Kidney (tissue), 14 donors: ENCODE data around the gene SYT15. TPM values are rescaled to one million over a fixed set of nuclear protein-coding genes. Genes with fewer than 3 reads are reported as not detected.

Experiments
- DNase-seq, 5 donors: peaks; one replicate each; pipeline ENCODE4 v3.0.0-alpha.2; 2013 to 2020
- FAIRE-seq: peaks from 2 replicates; lab custom pipeline; 2012; peaks lifted over from hg19 to GRCh38; lab: Jason Lieb, UNC
- H3K27ac ChIP-seq, 2 donors: one replicate each; pipeline ENCODE4 v1.7.0; 2013; ENCODE audit warnings: low read depth in 2 of 2, low read length in 2 of 2, inconsistent platforms in 1 of 2
- H3K27me3 ChIP-seq: one replicate; pipeline ENCODE4 v1.7.1; 2013; ENCODE audit warnings: low read length, inconsistent platforms; ENCODE audit not compliant: control insufficient read depth, insufficient read depth
- H3K36me3 ChIP-seq, 3 donors: one replicate each; pipeline versions ENCODE4 v1.7.0 to v1.7.1; 2013; ENCODE audit warnings: low read length in 3 of 3, control low read depth in 1 of 3, inconsistent platforms in 1 of 3; ENCODE audit not compliant: insufficient read depth in 3 of 3, control insufficient read depth in 2 of 3
- H3K4me1 ChIP-seq, 3 donors: one replicate each; pipeline versions ENCODE4 v1.7.0 to v1.7.1; 2013; ENCODE audit warnings: low read length in 3 of 3, inconsistent platforms in 1 of 3, low read depth in 1 of 3; ENCODE audit not compliant: control insufficient read depth in 2 of 3, insufficient read depth in 2 of 3
- H3K4me3 ChIP-seq, 3 donors: one replicate each; pipeline versions ENCODE4 v1.7.0 to v1.8.1; 2013; ENCODE audit warnings: low read length in 3 of 3, control low read depth in 1 of 3, inconsistent platforms in 1 of 3
- H3K9ac ChIP-seq, 3 donors: one replicate each; pipeline versions ENCODE4 v1.7.0 to v1.7.1; 2013; ENCODE audit warnings: low read length in 3 of 3, control low read depth in 1 of 3, inconsistent platforms in 1 of 3
- H3K9me3 ChIP-seq, 3 donors: one replicate each; pipeline versions ENCODE4 v1.7.0 to v1.7.1; 2013; ENCODE audit warnings: low read length in 3 of 3, control low read depth in 1 of 3, inconsistent platforms in 1 of 3; ENCODE audit not compliant: control insufficient read depth in 2 of 3, insufficient read depth in 1 of 3
- intact Hi-C: fragments of 100-400 bp; cut with DNase I; formaldehyde crosslinking; loops from one replicate; pipeline ENCODE4 v1.11.1; 2022
- polyA plus RNA-seq: library from polyadenylated mRNA; stranded (reverse); fragments of 350-450 nt; fragmentation: Illumina TruSeq; extraction: RNeasy Lipid Tissue Mini Kit (QIAGEN cat#74804); gene quantifications from one replicate; pipeline ENCODE4 v1.2.3, GENCODE V29; 2014; ENCODE audit warnings: low read depth, low replicate concordance; ENCODE audit not compliant: insufficient read depth
- total RNA-seq: library from RNA; stranded (reverse); fragmentation: NEBNext Ultra II Directional; extraction: Animal tissue kit (Norgen Biotek cat#: 25700); gene quantifications from one replicate; pipeline ENCODE4 v1.2.1, GENCODE V29; 2021
- TF ChIP-seq, protein P1 (sequence below): IDR thresholded peaks from 3 replicates; pipeline ENCODE4 v1.5.1; 2012; ENCODE audit warnings: mild to moderate bottlenecking, moderate library complexity, borderline replicate concordance; ENCODE audit not compliant: insufficient read depth; ENCODE audit errors: extremely low read depth
- donor health status: control.
- donor health status: control.
- donor health status: control.
- donor health status: control.
- donor health status: control.
- donor health status: DM: yes; HTN: yes; CAD: no.
- donor health status: Normal renal cell carcinoma (clear cell type).

Gene SYT15
- total and polyA plus RNA-seq, 2 donors from 2014 or later, result 2.1 to 12.7 TPM

- no peak overlapping the region for H3K4me3 ChIP-seq
- no peak overlapping the region for H3K27ac ChIP-seq
- peak in 1 of 5 donors; percentile 57 for DNase-seq
- no peaks in the 10 kb centered on the region for H3K36me3 ChIP-seq
- peaks cover 1 to 3% (median 3%) of the 10 kb centered on the region in 3 donors for H3K4me1 ChIP-seq
- no peak overlapping the region for H3K9ac ChIP-seq
- TF ChIP-seq, protein P1, sequence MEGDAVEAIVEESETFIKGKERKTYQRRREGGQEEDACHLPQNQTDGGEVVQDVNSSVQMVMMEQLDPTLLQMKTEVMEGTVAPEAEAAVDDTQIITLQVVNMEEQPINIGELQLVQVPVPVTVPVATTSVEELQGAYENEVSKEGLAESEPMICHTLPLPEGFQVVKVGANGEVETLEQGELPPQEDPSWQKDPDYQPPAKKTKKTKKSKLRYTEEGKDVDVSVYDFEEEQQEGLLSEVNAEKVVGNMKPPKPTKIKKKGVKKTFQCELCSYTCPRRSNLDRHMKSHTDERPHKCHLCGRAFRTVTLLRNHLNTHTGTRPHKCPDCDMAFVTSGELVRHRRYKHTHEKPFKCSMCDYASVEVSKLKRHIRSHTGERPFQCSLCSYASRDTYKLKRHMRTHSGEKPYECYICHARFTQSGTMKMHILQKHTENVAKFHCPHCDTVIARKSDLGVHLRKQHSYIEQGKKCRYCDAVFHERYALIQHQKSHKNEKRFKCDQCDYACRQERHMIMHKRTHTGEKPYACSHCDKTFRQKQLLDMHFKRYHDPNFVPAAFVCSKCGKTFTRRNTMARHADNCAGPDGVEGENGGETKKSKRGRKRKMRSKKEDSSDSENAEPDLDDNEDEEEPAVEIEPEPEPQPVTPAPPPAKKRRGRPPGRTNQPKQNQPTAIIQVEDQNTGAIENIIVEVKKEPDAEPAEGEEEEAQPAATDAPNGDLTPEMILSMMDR, result no peak
- FAIRE-seq, result no peak
- intact Hi-C loops, result no loop called here
- no peaks in the 10 kb centered on the region for H3K27me3 ChIP-seq
- no peaks in the 10 kb centered on the region for H3K9me3 ChIP-seq
These were observed 44.0 kb upstream of the SYT15 start for GRCh38 chr10:46534828-46535524.

DNA sequence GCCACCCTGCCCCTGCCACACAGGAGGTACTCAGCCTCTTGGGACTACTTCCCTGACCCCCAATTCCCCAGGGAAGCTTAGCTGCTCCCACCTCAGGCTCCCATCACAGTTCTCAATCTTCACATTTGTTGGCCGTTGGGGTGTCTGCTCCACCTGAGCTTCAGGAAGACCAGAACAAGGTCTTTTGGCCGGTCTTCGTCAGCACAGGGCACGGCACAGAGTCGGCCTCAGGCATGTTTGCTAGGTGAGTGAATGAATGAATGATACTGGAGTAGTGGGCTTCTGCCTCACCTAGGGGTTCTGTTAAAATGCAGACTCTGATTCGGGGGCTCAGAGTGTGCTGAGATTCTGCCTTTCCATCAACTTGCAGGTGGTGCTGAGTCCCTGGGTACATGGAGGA, 42.8 kb upstream of the SYT15 start:
- H3K4me3 ChIP-seq, result no peak overlapping the region
- intact Hi-C loops, result no loop called here
- no peak overlapping the region for H3K27ac ChIP-seq
- DNase-seq (peak in 1 of 5 donors; percentile 66), FAIRE-seq (no peak)
- TF ChIP-seq, protein P1, result no peak
- peaks cover 7 to 9% (median 7%) of the 10 kb centered on the region in 3 donors for H3K4me1 ChIP-seq
- H3K27me3 ChIP-seq, result no peaks in the 10 kb centered on the region
- H3K9ac ChIP-seq, result no peak overlapping the region
- no peaks in the 10 kb centered on the region for H3K9me3 ChIP-seq
- no peaks in the 10 kb centered on the region for H3K36me3 ChIP-seq

DNA sequence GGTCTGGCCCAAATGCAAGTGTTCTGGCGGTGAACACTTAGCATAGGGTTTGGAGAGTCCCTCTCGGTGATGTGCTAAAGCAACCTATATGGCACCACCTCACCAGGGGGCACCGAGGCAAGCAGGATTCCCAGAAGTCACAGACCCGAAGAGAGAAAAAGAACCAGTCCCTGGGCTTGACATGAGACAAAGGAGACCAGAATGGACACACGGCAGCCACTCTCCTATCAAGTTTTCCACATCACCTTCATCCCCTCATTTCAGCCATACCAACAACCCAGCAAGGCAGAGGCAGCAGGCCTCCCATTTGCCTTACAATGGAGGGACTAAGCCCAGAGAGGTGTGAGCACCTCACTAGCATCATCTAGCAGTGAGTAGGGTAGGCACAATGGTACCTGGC, 42.1 kb upstream of the SYT15 start:
- DNase-seq (peak in 1 of 5 donors; percentile 57), FAIRE-seq (no peak)
- Histone ChIP-seq H3K36me3 (no peaks in the 10 kb centered on the region), H3K4me3 (no peak overlapping the region), H3K9me3 (no peaks in the 10 kb centered on the region), H3K4me1 (peaks cover 7 to 9% (median 7%) of the 10 kb centered on the region in 3 donors), H3K27ac (no peak overlapping the region), H3K27me3 (no peaks in the 10 kb centered on the region), H3K9ac (no peak overlapping the region)
- intact Hi-C loops, result no loop called here
- TF ChIP-seq, protein P1, result no peak
